Cardiac septum (tissue), 1 donor: Measurements from ENCODE around the gene MOSMO. TPM values are rescaled to one million over a fixed set of nuclear protein-coding genes. Genes with fewer than 3 reads are reported as not detected.
"Not testable (repeated sequence)": the region's sequence is repeated elsewhere in the genome, so short reads cannot be mapped to it uniquely, and the experiment has no call there.

Experiments
- DNase-seq: peaks from one replicate; pipeline ENCODE4 v3.0.0-alpha.2; 2020; ENCODE audit warnings: low spot score
- intact Hi-C: fragments of 100-400 bp; cut with DNase I; formaldehyde crosslinking; loops from one replicate; pipeline ENCODE4 v1.14.0; 2022
- total RNA-seq: library from RNA; stranded (reverse); fragmentation: NEBNext Ultra II Directional; extraction: Animal tissue kit (Norgen Biotek cat#: 25700); gene quantifications from one replicate; pipeline ENCODE4 v1.2.1, GENCODE V29; 2021
- donor health status: DM: no; HTN: no; CAD: no.

The MOSMO gene
- total RNA-seq, 1 donor from 2014 or later: 11.9 TPM

DNA sequence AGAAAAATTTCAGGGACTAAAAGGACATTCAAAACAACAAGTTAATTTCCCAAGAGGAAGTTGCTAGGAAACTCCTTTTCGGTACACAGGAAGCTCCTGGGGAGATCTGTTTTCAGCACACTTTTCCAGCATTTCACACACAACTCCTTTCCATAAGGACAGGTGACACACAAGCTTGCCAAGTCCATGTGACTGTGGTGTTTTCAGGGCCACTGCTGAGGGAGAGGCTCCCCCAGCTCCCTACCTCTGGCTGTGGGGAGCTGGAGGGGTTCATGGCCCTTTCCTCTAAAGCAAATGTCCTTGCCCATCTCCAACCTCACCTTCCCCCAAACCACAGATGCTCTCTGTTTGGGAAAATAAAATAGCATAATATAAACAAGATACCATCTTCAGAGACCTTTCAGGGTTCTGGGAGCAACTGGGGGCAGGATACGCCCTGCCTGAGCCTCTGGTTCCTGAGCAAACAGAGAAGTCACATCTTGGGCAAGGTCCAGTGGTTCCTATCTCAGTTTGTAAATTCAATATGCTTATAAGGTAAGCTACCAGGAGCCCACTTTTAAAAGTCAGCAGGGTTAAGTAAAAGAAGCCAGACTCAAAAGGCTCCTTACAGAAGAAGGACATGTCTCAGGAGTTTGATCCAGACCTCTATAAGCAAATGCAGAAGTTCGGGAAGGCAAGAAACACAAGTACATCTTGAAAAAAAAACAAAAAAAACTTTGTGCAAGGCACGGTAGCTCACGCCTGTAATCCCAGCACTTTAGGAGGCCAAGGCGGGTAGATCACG lies 10.0 kb upstream of the MOSMO start:
- DNase-seq: no peak
- intact Hi-C loops: no loop called here

GRCh38 chr16:22001591-22001990 lies 6.3 kb upstream of the MOSMO start:
- intact Hi-C loops: loop anchor here (2.0 to 5.0 kb wide), 3 partner anchors 96 to 296 kb away; partner anchors contain the start of gene POLR3E
- DNase-seq: no peak

GRCh38 chr16:22002047-22002446 lies 5.9 kb upstream of the MOSMO start:
- not testable (repeated sequence) for DNase-seq
- intact Hi-C loops: loop anchor here (5.0 kb wide), 2 partner anchors 95 to 295 kb away; partner anchors contain the start of gene POLR3E

DNA sequence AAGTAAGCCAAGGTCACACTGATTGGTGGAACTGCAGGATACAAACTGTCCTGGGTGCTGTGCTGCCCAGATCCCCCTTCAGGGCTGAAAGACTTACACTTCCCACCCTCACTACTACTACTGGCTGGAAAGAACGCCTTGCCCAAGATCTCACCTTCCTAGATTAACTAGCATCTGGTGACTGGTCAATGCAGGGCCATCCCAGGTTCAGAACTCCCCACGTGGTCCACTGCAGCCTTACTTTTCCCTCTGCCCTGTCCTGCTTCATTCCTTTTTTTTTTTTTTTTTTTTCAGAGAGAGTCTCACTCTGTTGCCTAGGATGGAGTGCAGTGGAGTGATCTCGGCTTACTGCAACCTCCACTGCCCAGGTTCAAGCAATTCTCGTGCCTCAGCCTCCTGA lies 4.7 kb upstream of the MOSMO start:
- no peak for DNase-seq
- intact Hi-C loops: loop anchor here (5.0 kb wide), 2 partner anchors 94 to 294 kb away; partner anchors contain the start of gene POLR3E

DNA sequence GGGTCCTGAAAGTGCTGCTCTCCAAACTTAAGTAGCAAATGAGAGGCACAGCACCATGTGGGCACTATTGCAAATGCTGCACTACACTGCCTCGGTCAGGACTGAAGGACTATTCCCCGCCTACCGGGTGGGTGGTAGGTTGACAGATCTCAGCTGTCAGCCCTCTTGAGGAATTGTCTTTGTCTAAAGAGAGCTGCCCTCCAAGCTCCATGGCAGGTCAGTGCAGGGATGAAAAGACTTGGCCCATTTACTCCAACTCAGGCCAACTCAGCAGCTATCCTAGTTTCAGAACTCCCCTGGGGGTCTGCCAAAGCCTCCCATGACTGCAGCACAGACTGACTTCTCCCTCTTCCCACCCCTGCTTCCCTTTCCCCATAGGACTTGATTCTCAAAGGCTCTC lies 3.6 kb upstream of the MOSMO start:
- DNase-seq: no peak
- intact Hi-C loops: loop anchor here (5.0 kb wide), 2 partner anchors 93 to 293 kb away; partner anchors contain the start of gene POLR3E

DNA sequence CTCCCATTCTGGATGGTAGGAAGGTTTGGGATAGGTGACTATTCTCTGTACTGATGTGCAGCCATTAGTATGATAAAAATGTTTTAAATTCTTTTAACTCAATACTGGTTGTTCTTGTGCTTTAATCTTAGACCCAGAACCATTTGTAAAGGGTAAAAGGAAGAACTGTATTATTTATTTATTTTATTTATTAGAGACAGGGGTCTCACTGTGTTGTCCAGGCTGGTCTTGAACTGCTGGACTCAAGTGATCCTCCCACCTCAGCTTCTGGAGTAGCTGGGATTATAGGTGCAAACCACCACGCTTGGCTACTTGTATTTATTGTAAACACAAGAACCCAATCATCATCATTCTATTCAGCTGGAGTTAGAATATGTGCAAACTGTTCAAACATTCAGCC lies 2.2 kb upstream of the MOSMO start:
- no peak for DNase-seq
- intact Hi-C loops: no loop called here

DNA sequence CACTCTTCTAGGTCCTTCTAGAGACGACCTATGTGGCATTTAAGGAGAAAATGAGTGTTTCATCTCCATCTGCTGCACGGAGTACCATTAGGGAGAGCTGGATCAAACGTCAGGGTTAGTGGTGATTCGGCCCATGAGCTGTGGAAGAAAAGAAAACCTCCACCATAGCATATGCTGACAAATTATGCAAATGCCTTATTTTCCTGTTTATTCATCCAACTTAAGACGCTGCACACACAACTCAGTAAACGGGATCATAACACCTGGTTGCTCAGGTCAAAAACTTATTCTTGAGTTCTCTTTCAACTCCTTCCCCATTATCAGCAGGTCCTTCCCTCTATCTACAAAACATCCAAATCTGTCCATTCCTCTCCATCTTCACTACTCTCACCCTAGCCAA lies 1.3 kb upstream of the MOSMO start:
- intact Hi-C loops: no loop called here
- DNase-seq: no peak

GRCh38 chr16:22007159-22007508 lies 777 bp upstream of the MOSMO start:
- intact Hi-C loops: no loop called here
- no peak for DNase-seq

- peak; percentile 79 for DNase-seq
- intact Hi-C loops: loop anchor here (2.0 kb wide), 1 partner anchor 180 kb away; no protein-coding TSS in a partner anchor
Observed at GRCh38 chr16:22008215-22009059, 526 bp downstream of the MOSMO start.

GRCh38 chr16:22010902-22011301 lies 3.0 kb downstream of the MOSMO start:
- no peak for DNase-seq
- intact Hi-C loops: no loop called here

- intact Hi-C loops: no loop called here
- no peak for DNase-seq
Observed at GRCh38 chr16:22012241-22012640, 4.3 kb downstream of the MOSMO start.

DNA sequence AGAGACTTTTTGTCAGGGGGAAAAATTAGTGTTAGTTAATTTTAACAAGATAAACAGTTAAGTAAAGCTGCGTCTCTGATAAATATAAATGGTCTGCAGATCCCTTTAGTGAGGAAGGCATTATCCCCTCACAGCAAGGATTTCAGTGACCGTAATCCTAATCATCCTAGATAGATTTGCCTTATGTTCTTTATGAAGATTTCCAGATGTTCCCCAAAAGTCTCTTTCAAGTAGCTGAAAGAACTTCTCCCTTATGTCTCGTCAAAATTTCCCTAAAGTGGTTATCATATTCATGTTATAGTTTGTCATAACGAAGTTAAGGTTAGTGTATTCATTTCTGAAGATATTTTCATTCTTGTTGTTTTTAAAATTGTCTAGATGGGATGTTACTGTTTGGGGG lies 5.6 kb downstream of the MOSMO start:
- DNase-seq: no peak

DNA sequence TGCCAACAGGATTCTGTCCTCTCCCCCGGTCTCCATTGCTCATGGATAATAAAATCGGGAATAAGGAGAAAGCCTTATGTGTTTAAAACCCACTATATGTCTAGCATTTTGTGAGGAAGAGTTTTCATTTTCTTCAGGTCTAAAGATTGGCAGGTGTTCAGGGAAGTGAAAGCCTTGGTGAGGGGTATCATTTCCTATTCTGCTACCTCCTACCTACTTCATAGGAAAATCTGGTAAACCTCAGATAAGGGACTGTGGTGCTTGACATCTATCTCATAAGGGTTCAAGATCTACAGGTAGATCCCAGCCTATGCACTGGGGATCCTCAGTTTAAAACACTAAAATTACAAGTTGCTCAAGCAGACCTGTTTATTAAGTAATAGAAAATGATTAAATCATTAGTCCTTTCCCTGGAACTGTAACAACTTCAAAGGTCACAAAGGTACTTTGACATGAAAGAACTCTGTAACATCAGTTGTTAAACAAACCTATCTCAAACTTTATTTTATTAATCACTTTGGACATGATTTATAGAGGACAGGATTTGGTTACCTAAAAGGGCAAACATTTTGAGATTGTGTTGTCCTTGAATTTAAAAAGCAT lies 6.5 kb downstream of the MOSMO start:
- intact Hi-C loops: no loop called here
- DNase-seq: no peak

More for the DNA sequence above, 5.6 kb downstream of the MOSMO start:
- intact Hi-C loops: no loop called here

GRCh38 chr16:22016927-22017326 lies 9.0 kb downstream of the MOSMO start:
- no peak for DNase-seq
- intact Hi-C loops: no loop called here

GRCh38 chr16:22018559-22018958 lies 10.6 kb downstream of the MOSMO start:
- intact Hi-C loops: no loop called here
- DNase-seq: no peak

DNA sequence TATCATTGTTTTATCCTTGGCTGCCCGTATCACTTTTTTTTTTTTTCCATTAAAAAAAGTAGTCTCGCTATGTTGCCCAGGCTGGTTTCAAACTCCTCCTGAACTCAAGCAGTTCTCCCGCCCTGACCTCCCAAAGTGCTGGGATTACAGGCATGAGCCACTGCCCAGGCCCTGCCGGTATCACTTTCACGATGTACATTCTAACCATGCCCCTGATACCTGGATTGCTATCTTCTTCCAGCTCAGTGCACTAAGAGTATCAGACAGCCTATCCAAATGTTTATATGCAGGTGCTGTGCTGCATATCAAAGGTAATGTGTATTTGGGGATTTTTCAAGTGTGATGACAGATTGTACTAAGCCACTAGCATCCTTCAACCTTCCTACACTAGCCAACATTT lies 14.2 kb downstream of the MOSMO start:
- no peak for DNase-seq
- intact Hi-C loops: no loop called here

DNA sequence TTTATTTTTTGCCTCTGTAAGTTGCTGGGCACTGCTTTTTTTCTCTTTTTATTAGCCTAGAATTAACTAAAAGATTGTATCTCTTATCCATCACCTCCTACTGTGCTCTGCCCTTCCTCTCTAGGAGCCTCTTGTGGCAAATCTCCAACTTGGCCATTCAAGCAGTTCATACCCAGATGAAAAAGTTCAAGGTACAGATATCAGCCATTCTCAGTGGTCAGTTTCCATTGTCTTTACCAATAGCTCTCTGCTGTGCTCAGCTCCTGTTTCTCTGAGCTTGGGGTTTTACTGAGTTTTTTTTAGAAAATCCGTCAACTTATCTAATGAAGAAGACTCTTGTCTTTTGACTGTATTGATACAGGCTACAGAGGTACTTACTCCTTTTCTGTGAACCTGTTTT lies 15.6 kb downstream of the MOSMO start:
- no peak for DNase-seq
- intact Hi-C loops: no loop called here

- DNase-seq, intact Hi-C loops: not testable (repeated sequence)
Observed at GRCh38 chr16:22024785-22025184, 16.9 kb downstream of the MOSMO start.

DNA sequence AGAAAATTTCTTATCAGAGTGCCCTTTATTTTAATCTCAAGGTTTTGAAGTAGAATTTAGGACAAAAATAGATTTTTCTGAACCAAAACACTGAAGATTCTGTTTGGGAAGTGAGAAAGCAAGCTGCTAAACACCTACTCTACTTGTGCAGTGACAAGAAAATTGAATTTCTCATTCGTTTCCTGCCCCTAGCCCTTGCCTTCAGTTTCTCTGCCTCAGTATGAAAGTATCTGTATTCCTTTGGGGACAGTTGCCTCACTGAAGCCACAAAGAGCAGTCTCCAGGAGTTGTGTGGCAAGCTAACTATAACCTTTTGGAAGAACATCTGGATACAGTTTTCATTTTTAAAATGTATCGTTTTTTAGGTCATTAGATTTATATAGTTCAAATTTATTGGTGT lies 19.7 kb downstream of the MOSMO start:
- no peak for DNase-seq
- intact Hi-C loops: no loop called here

GRCh38 chr16:22029632-22030031 lies 21.7 kb downstream of the MOSMO start:
- intact Hi-C loops: no loop called here
- DNase-seq: no peak
